Measurements from ENCODE around the gene PCLO. TPM values are rescaled to one million over a fixed set of nuclear protein-coding genes. Genes with fewer than 3 reads are reported as not detected.

The PCLO gene
- total and polyA plus RNA-seq, 2 of the 4 experiments (the other 2 are of a cell fraction), result under 0.01 to 0.05 TPM

- ChIA-PET CTCF (no interaction called here), POLR2A (ENCODE audit: unreplicated experiment) (no interaction called here)
- WGBS, 2 experiments (ENCODE audit: extremely low coverage in 2 of 2, insufficient read length in 1 of 2), result no CpG with 5 or more reads among the region's 4 CpGs
- H2BK120ac ChIP-seq (ENCODE audit: low read depth, low read length), result no peak overlapping the region
- dilution Hi-C loops (cut with HindIII; ENCODE audit: low sequenced_read_pairs, unreplicated experiment), result no loop called here
- no peak overlapping the region for H2AK5ac ChIP-seq (ENCODE audit: low read depth, low read length)
- no peak overlapping the region for H4K8ac ChIP-seq (ENCODE audit: low read depth in 2 of 2, low read length in 2 of 2)
- H3K9me1 ChIP-seq (ENCODE audit: insufficient read depth, low read length), result no peaks in the 10 kb centered on the region
- no peak overlapping the region for H2BK5ac ChIP-seq (ENCODE audit: low read depth, low read length, poor library complexity, severe bottlenecking)
- BruUV-seq (replicated peaks), result no TSS peak
- no peak overlapping the region for H3K27ac ChIP-seq (ENCODE audit: insufficient read depth, low read length)
- H3K14ac ChIP-seq (replicated peaks; ENCODE audit: low read depth, low read length), result no peak overlapping the region
- H3K23ac ChIP-seq (ENCODE audit: low read depth, low read length), result no peak overlapping the region
- no peak overlapping the region for H2BK20ac ChIP-seq (ENCODE audit: low read depth, low read length)
- no peak overlapping the region for H2BK15ac ChIP-seq (ENCODE audit: low read depth, low read length)
- H2AFZ ChIP-seq (replicated peaks; ENCODE audit: low read length, poor library complexity), result no peak overlapping the region
- no peak overlapping the region for H3K9ac ChIP-seq (ENCODE audit: low read depth, low read length)
- no peaks in the 10 kb centered on the region for H3K27me3 ChIP-seq (ENCODE audit: control insufficient read depth, insufficient read depth, low read length)
- H3K18ac ChIP-seq (ENCODE audit: low read depth, low read length), result no peak overlapping the region
- no peak overlapping the region for H3K4me3 ChIP-seq (ENCODE audit: insufficient read depth, low read depth, low read length)
- no peaks in the 10 kb centered on the region for H3K9me3 ChIP-seq (ENCODE audit: control insufficient read depth, insufficient read depth, low read length)
- H3K36me3 ChIP-seq (ENCODE audit: control insufficient read depth, insufficient read depth, low read length), result no peaks in the 10 kb centered on the region
- H3K79me1 ChIP-seq (ENCODE audit: low read depth in 1 of 2, low read length in 2 of 2), result no peaks in the 10 kb centered on the region
- no peaks in the 10 kb centered on the region for H4K20me1 ChIP-seq (ENCODE audit: insufficient read depth, low read length)
- H2AK9ac ChIP-seq (replicated peaks; ENCODE audit: low read depth, low read length, poor library complexity), result no peak overlapping the region
- H4K5ac ChIP-seq (ENCODE audit: low read depth, low read length), result no peak overlapping the region
- H3K4me1 ChIP-seq (ENCODE audit: control insufficient read depth, insufficient read depth, low read length), result no peaks in the 10 kb centered on the region
- no peak overlapping the region for H4K91ac ChIP-seq (ENCODE audit: insufficient read depth, low read depth, low read length)
- no peak overlapping the region for H3K4me2 ChIP-seq (ENCODE audit: low read depth, low read length)
- H3K4ac ChIP-seq (ENCODE audit: low read depth, low read length), result no peak overlapping the region
- H3K56ac ChIP-seq (ENCODE audit: extremely low read depth, insufficient read depth, low read length), result no peak overlapping the region
- DNase-seq (no peak), ATAC-seq (ENCODE audit: low read depth) (no peak)
- intact Hi-C loops (cut with micrococcal nuclease), result no loop called here
- TF ChIP-seq, protein P1, sequence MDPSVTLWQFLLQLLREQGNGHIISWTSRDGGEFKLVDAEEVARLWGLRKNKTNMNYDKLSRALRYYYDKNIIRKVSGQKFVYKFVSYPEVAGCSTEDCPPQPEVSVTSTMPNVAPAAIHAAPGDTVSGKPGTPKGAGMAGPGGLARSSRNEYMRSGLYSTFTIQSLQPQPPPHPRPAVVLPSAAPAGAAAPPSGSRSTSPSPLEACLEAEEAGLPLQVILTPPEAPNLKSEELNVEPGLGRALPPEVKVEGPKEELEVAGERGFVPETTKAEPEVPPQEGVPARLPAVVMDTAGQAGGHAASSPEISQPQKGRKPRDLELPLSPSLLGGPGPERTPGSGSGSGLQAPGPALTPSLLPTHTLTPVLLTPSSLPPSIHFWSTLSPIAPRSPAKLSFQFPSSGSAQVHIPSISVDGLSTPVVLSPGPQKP (IDR thresholded peaks at IDR 0.05; ENCODE audit: borderline replicate concordance, low read depth, low read length), result no peak
- TF ChIP-seq FOS (IDR thresholded peaks at IDR 0.05; ENCODE audit: low read depth, low read length), result no peak
- no peak for TF ChIP-seq SMC3 (IDR thresholded peaks at IDR 0.05; ENCODE audit: low read depth, low read length)
- no peak for TF ChIP-seq BHLHE40 (IDR thresholded peaks at IDR 0.05; ENCODE audit: low read depth, low read length)
- TF ChIP-seq MXI1 (IDR thresholded peaks at IDR 0.05; ENCODE audit: borderline replicate concordance, low read depth, low read length), result no peak
- TF ChIP-seq, protein P2, sequence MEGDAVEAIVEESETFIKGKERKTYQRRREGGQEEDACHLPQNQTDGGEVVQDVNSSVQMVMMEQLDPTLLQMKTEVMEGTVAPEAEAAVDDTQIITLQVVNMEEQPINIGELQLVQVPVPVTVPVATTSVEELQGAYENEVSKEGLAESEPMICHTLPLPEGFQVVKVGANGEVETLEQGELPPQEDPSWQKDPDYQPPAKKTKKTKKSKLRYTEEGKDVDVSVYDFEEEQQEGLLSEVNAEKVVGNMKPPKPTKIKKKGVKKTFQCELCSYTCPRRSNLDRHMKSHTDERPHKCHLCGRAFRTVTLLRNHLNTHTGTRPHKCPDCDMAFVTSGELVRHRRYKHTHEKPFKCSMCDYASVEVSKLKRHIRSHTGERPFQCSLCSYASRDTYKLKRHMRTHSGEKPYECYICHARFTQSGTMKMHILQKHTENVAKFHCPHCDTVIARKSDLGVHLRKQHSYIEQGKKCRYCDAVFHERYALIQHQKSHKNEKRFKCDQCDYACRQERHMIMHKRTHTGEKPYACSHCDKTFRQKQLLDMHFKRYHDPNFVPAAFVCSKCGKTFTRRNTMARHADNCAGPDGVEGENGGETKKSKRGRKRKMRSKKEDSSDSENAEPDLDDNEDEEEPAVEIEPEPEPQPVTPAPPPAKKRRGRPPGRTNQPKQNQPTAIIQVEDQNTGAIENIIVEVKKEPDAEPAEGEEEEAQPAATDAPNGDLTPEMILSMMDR (conservative IDR thresholded peaks at IDR 0.05; ENCODE audit: low read depth, low read length), result no peak
- TF ChIP-seq POLR2A (IDR thresholded peaks at IDR 0.05; ENCODE audit: low read depth, low read length), result no peak
- no peak for TF ChIP-seq MAZ (IDR thresholded peaks at IDR 0.05; ENCODE audit: borderline replicate concordance, low read depth, low read length)
- TF ChIP-seq CHD1 (IDR thresholded peaks at IDR 0.05; ENCODE audit: low read depth, low read length), result no peak
- TF ChIP-seq RCOR1 (IDR thresholded peaks at IDR 0.05; ENCODE audit: insufficient replicate concordance, low read length), result no peak
- TF ChIP-seq RFX5 (IDR thresholded peaks at IDR 0.05; ENCODE audit: low read depth, low read length), result no peak
- TF ChIP-seq MAFK (IDR thresholded peaks at IDR 0.05; ENCODE audit: low read depth, low read length), result no peak
- TF ChIP-seq RAD21 (IDR thresholded peaks at IDR 0.05; ENCODE audit: low read length), result no peak
- TF ChIP-seq CEBPB (IDR thresholded peaks at IDR 0.05; ENCODE audit: low read depth, low read length), result no peak
- TF ChIP-seq, protein P3, sequence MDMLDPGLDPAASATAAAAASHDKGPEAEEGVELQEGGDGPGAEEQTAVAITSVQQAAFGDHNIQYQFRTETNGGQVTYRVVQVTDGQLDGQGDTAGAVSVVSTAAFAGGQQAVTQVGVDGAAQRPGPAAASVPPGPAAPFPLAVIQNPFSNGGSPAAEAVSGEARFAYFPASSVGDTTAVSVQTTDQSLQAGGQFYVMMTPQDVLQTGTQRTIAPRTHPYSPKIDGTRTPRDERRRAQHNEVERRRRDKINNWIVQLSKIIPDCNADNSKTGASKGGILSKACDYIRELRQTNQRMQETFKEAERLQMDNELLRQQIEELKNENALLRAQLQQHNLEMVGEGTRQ (IDR thresholded peaks at IDR 0.05; ENCODE audit: low read depth, low read length), result no peak
- no peak for TF ChIP-seq NFE2L2 (IDR thresholded peaks at IDR 0.05; ENCODE audit: low read depth, low read length)
- in situ Hi-C loops (cut with MboI; ENCODE audit: low sequenced_read_pairs), result no loop called here
These were observed 182.4 kb downstream of the PCLO start for GRCh38 chr7:82980130-82980788.
